ENCODE data around the gene SARDH. TPM values are rescaled to one million over a fixed set of nuclear protein-coding genes. Genes with fewer than 3 reads are reported as not detected.

SARDH gene
- total and polyA plus RNA-seq, 2 donors (not counting 3 experiments of a cell fraction or from before 2014, with no cell fraction given): 0.19 to 0.44 TPM

DNA sequence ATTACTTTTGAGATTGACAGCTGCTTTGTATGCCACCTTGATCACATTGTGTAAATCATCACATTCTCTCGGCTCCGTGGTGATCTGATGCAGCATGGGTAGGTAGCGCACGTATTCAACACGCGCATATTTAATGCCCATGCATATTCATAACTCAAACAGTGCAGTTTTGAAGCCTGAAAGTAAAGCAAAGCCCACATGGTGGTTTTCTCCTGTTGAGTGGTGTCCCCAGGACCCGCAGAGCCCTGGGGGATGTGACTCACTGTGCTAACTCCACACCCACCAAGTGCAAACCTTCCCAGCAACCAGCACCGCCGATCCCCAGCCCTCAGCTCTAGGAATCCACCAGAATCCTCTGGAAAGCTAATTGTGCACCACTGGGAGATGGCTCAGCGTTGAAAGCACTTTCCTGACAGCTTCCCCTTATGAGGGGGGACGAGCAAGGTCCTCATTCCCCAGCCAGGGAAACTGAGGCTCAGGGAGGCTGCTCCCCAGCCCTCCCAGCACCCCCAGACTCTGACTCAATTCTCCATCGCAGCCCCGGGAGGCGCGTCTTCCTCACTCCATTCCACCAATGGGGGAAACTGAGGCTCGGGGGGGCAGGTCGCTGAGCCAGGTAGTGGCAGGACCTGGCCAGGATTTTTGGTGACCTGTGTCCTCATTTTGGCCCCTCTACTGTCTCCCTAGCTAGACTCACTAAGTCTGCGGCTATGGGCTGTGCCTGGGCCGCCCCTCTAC is 46.4 kb downstream of the SARDH start:
- ChIA-PET CTCF (interaction anchor here (0.5 kb wide), 1 partner anchor 331 kb away, joined by 3 read pairs; no protein-coding TSS in a partner anchor), POLR2A (no interaction called here)
- H3K9me3 ChIP-seq (replicated peaks; ENCODE audit: control insufficient read depth, insufficient read depth, low read length): no peaks in the 10 kb centered on the region
- H4K20me1 ChIP-seq (replicated peaks; ENCODE audit: control insufficient read depth, extremely low read depth, insufficient read depth, low read length): no peaks in the 10 kb centered on the region
- no peaks in the 10 kb centered on the region for H3K79me2 ChIP-seq (ENCODE audit: control insufficient read depth, insufficient read depth, low read length)
- dilution Hi-C loops (cut with MboI; ENCODE audit: extremely low pct_ligation_motif_present, low sequenced_read_pairs): no loop called here
- no TSS peak for BruUV-seq (replicated peaks)
- no peak overlapping the region for H3K4me2 ChIP-seq (ENCODE audit: insufficient read depth, low read length)
- no peak for FAIRE-seq
- no peak overlapping the region for H3K27ac ChIP-seq (ENCODE audit: insufficient read depth, low read depth, low read length)
- H3K36me3 ChIP-seq (ENCODE audit: control insufficient read depth in 2 of 2, extremely low read depth in 1 of 2, insufficient read depth in 2 of 2, low read length in 2 of 2): no peaks in the 10 kb centered on the region
- H3K4me3 ChIP-seq (replicated peaks in 1 of 3; ENCODE audit: insufficient read depth in 1 of 3, low read depth in 1 of 3, low read length in 3 of 3): no peak overlapping the region
- no peak for DNase-seq (ENCODE audit: low read depth, low spot score)
- H3K9me1 ChIP-seq (replicated peaks; ENCODE audit: control insufficient read depth, extremely low read depth, insufficient read depth, low read length): no peaks in the 10 kb centered on the region
- TF ChIP-seq, protein P1, sequence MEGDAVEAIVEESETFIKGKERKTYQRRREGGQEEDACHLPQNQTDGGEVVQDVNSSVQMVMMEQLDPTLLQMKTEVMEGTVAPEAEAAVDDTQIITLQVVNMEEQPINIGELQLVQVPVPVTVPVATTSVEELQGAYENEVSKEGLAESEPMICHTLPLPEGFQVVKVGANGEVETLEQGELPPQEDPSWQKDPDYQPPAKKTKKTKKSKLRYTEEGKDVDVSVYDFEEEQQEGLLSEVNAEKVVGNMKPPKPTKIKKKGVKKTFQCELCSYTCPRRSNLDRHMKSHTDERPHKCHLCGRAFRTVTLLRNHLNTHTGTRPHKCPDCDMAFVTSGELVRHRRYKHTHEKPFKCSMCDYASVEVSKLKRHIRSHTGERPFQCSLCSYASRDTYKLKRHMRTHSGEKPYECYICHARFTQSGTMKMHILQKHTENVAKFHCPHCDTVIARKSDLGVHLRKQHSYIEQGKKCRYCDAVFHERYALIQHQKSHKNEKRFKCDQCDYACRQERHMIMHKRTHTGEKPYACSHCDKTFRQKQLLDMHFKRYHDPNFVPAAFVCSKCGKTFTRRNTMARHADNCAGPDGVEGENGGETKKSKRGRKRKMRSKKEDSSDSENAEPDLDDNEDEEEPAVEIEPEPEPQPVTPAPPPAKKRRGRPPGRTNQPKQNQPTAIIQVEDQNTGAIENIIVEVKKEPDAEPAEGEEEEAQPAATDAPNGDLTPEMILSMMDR (IDR thresholded peaks at IDR 0.05; ENCODE audit: extremely low read depth in 1 of 2, insufficient read depth in 1 of 2, low read depth in 1 of 2, low read length in 2 of 2): no peak
- no peak for TF ChIP-seq EZH2 (IDR thresholded peaks at IDR 0.05; ENCODE audit: borderline replicate concordance, low read depth, low read length, severe bottlenecking)
- no peak for TF ChIP-seq FOS (IDR thresholded peaks at IDR 0.05; ENCODE audit: borderline replicate concordance, insufficient read depth, low read length)
- TF ChIP-seq POLR2A (IDR thresholded peaks at IDR 0.05; ENCODE audit: low read depth, low read length): no peak
- no peak for TF ChIP-seq JUN (IDR thresholded peaks at IDR 0.05; ENCODE audit: borderline replicate concordance, insufficient read depth, insufficient read length, low read depth)
- no peak overlapping the region for H2AFZ ChIP-seq (ENCODE audit: low read depth, low read length)
- H3K4me1 ChIP-seq (ENCODE audit: control insufficient read depth, extremely low read depth, insufficient read depth, low read length): no peaks in the 10 kb centered on the region
- H3K27me3 ChIP-seq (ENCODE audit: control insufficient read depth in 2 of 2, insufficient read depth in 2 of 2, low read length in 2 of 2): peaks cover 0 to under 1% of the 10 kb centered on the region in 2 experiments
- intact Hi-C loops (cut with micrococcal nuclease): no loop called here
- no peak overlapping the region for H3K9ac ChIP-seq (replicated peaks; ENCODE audit: extremely low read depth, insufficient read depth, low read length)
